ENCODE measurements around the gene TBC1D9B.

TBC1D9B gene

DNA sequence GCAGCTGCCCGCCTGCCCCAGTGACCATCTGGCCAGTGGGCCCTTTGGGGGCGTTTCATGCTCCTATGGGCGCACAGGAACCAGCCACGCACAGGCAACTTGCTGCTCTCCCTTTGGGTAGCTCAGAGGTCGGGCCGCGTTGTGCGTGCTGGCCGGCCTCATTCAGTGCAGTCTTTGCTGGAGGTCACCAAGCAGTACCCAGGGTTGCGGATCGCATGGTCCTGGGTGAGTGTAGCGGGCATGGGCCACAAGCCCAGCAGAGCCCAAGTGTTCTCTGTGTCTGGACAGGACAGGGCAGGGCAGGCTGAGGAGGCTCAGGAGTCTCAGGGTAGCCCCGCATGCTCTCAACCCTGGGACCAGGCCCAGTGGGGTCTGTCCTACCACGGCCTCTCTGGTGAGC is 39.2 kb downstream of the TBC1D9B start:
- no peak for DNase-seq

DNA sequence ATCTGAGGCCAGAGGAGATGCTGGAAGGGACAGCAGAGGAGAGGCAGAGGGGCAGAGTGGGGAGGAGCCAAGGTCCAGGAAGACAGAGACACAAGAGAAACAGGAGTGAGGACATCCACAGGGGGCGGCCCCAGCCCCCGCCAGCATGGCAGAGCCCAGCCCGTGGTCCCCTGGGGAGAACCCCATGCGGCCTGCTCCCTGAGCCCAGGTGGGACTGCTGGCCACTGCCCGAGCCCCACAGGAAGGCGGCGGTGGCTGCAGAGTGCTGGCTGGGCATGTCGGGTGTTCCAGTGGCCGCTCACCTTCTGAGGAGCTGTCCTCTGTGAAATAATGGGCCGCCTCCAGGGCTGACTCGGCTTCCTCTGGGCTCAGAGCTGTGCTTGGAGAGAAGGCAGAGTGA is 40.2 kb downstream of the TBC1D9B start:
- no peak for DNase-seq

DNA sequence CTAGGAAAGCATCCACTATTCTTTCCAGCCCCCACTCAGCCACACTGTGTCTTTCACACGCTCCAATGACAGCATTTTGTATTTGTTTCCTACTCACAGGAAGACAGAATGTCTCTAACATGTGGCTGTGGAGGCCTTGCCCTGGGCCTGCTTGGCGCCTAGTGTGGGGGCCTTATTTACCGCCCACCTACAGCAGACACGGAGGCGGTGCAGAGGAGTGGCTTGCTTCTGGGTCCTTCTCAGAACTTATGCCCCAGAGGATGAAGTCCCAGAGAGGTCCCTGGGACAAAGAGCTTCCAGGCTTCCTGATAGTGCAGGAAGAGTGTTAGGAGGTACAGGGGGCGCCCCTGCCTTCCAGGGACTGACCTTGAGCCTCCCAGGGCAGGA is 40.6 kb downstream of the TBC1D9B start:
- DNase-seq: no peak

DNA sequence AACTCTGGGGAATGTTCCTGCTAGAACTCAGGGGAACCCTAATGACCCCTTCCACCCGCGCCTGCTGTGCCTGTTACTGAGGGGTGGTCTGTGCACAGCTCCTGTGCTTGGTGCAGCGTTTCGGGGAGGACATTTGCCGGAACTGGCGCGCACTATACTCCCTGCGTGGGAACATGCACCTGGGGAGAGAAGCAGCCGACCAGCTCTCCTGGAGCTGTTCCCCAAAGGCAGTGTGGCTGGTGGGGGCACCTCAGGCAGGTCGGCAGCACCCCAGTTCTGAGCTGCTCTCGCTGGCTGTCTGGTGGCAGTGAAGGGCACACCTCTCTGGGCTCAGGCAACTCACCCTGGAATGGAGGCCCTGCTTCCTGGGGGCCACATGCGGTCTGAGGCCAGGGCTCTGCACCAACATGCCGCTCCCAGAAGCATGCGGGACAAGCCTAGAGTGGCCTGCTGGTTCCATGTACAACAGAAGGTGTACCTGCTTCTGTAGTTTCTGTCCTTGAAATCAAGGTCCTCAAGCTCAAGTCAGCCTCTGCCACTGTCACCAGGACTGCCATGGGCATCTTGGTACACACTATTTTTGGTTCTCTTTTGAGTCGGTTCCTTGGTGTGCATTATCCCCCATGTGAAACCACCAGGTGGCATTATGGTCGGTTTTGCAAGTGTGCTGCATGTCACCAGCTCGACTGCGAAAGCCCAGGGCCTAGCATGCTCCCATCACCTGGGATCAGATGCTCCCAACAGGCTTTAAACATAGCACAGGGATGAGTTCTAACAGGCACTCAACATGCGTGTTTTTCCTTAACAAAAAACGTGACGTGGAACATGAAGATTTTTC is 41.2 kb downstream of the TBC1D9B start:
- DNase-seq: no peak

DNA sequence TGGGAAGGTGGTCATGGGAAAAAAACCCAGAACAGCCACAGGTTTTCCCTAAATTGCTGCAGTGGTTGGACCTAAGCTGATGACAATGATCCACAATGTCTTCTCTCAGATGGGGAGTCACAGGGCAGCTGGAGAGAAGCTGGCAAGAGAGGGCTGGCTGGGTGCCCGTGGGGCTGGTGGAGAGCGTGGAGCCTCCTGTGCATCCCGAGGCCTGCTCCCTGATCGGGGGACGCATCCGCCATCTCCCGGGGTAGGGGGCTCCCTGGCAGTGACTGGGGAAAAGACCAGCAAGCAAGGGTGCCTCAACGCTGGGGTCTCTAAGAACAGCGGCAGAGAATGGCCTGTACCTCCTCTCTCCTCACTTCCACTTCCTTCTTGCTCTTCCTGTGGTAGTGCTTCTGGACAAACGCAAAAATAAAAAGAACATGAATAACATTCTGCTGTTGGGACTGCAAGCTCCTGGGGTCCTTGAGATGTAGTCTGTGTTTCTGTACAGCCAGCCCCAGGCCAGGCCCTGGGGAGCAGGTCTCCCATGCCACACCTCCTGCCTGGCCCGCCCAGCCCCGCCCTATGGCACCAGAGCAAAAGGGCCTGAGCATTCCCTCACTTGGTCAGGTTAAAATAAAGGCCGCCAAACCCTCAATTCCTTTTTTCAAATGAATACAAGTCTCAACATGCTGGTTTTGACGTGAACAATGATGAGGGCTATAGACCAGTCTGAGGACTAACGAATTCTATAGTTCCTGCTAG is 42.0 kb downstream of the TBC1D9B start:
- DNase-seq: no peak

DNA sequence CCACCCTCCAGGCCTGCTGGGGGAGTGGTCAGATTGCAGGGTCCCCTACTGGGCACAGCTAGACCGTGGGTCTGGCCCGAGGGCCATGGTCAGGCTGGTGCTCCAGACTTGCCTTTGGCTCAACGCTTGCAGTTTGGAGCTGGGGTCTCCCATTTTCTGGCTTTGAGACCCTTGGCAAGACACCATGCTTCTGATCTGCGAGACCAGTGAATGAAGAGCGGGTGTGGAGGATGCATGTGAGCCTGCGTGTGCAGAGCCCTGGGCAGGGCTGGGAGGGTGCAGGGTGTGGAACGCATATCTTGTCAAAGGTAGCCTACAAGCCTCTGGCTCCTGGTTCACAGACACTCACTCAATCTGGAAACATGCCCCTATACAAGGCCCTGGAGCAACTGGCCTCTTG is 43.0 kb downstream of the TBC1D9B start:
- no peak for DNase-seq

DNA sequence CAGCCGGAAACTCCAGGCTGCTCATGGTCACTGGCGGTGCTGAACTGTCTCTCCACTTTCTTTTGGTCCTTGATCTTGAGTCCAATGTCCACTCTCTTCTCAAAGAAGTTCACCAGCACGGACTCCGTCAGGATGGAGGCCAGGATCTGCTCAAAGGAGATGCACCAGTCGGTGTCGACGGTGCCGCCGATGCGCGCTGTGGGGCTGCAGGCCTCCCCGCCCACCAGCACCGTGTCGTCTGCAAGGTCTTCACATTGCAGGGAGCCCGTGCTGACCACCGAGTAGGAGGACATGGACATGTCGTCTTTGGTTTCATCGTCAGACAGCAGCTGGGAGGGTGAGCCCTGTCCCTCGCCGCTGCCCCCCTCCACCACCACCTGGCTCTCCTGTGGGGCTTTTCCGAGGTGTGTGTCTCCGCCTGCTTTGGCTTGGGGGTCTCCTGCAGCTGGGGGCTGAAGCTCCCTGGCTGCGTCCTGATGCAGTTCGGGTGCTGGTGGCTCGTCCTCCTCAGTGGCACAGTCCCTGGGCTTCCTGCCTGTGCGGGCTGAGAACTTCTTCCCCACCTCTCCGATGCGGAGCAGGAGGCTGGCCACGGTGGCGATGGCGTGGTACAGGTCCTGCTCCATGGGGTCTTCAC is 44.1 kb downstream of the TBC1D9B start:
- no peak for DNase-seq

DNA sequence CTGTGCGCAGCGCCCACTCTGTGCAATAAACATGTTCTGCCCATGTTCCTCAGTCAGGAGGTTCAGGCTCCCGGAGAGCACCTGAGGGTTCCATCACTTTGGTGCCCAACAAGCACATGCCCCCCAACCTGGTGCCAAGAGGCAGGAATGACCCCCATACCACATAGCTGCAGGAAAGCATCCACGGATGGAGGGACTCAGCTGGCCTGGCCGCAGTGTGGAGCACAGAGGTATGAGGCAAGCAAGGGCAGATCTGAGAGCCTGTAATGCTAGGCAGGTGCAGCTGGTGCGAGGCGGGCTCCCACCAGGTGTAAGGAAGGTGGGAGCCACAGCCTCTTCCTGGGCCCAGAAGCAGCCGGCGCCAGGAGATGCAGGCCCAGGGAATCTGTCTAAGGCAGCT is 44.8 kb downstream of the TBC1D9B start:
- no peak for DNase-seq

DNA sequence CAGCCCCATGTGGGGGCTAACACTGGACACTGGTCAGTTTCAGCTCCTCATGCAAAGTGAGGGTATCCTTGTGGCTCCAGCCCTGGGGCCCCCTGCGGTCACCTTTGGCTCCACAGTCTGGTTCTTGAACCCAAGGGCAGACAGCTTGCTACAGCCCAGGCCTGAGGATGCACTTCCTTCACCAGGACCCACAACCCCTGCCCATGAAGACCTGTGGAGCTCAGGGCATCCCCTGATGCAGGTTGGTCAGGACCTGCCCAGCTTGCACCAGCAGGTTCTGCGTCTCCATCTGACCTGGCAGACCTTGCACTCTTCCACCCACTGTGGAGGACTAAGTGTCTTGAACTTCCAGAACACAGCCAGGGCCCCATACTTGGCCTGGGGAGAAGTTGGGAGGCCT is 45.4 kb downstream of the TBC1D9B start:
- DNase-seq: no peak

DNA sequence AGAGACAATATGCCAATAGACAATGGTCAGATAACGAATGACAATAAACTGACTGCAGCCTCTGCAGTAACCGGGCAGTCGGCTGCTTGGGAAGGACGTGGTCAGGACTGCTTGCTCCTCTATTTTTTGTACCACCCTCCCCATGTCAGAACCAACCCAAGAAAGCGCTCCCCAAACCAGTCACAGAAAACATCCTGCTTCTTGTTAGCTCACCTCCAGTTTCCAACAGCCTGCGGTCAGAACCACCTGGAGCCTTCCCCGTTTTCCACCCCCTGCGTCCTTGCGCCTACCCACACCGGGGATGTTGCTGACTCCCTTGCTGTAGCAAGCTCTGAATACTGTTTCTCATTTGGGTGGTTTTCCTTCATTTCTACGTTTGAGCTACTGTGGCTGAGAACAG is 47.4 kb downstream of the TBC1D9B start:
- DNase-seq: no peak

DNA sequence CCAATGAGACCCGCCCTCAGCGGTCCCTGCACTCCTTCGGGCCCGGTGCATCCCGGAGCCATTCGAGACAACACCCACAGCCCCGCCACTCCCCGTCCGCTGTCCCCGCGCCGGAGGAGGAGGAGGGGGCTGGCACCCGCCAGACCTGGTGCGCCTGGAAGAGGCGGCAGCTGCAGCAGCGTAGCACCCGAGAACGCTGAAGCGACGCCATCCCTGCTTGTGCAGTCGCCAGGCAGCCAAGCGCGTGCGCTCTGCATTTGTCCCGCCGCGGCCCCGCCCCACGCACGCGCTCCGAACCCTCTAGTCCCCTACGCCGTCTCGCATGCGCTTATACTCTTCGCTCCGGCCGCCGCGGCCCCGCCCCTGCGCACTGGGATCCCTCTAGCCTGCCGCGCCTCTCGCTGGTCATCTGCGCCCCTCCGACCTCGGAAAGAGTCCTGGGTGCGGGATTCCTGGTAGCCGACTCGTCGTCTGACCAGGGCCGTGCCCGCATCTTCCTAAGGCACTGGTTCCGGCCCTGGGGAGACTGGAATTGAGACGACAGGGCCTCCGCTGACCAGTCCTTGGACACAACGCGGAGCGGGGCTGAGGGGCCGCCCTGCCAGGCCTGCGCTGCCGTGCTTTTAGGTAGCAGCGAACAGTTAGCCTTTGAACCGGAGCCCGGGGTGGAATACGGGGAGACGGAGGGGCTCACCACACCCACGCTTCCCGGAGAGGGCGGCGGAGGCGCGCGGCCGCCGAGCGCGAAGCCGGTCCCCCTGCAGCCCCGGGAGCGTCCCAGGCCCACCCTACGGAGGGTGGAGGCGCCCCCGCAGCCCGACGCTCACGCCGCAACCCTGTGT is 48.9 kb downstream of the TBC1D9B start, which contains the start of gene MRNIP:
TSS of gene MRNIP (minus strand) at position 232 of the 842 bp plus-strand sequence. CDS start at position 211, 21 bp downstream.
- DNase-seq: peak; percentile 88

DNA sequence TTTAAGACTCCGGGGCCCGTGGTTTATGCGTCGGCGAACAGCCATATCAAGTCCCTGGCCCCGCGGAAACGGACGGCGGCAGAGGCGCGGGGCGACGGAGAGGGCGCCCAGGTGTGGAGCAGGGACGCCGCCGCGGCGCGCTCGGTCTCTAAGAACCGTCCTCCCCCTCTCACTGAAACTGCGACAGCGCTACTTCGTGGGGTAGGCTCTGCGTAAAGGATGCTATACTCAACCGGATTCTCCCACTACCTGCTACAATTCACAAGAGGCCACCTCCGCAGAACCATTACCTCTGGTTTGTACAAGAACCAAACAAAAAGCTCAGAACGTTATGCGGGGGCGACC is 49.5 kb downstream of the TBC1D9B start:
- no peak for DNase-seq

DNA sequence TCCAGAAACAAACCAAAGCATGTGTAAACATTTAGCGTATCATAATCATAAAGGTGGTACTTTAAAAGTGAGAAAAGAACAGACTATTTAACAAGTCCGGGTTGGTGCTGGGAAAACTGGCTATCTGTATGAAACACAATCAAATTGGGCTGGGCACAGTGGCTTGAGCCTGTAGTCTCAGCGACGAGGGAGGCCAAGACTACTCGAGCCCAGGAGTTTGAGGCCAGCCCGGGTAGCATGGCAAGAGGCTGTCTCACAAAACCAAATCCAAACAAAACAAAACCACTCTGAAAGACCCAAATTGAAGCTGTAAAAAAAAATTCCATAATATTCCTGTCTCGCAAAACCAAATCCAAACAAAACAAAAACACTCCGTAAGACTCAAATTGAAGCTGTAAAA is 53.3 kb downstream of the TBC1D9B start:
- DNase-seq: no peak

DNA sequence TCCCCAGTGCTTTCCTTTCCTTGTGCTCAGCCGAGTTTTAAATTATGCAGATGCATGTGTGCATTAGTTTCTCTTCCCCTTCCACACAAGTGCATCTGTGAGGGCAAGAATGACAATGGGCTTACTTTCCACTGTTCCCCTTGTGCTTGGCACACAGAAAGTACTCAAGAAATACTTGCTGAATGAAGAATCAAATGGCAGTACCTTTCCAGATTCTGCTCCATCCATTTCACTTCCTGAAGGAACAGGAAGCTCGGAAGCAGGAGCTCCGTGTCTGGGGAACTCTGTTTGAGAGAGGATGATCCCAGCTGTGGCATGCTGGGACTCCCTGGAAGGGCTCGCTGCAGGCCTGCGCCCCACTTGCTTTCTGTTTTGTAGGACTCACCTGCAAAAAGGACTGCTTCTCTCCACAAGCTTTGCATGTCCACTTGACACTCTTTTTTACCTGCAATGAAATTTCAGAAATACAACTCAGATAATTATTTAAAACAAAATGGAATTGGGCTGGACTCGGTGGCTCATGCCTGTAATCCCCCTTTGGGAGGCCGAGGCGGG is 54.6 kb downstream of the TBC1D9B start:
- DNase-seq: no peak

DNA sequence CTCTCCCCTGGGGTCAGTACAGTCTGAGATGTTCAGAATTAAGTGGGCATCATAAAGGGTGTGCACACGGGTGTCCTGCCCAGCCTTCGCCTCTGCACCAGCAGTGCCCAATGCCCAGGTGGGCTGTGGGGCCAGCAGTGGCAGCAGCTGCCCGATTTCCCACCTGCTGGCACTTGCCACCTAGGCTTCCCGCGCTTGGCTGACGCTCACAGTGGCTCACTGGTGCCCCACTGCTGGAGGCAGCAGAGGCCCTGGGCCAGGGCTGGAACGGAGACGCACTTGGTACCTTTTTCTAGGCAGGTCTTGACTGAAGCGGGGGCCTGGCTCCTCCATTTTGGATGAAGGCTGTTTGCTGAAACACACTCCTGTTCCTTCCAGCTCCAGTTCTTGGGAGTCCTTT is 66.1 kb downstream of the TBC1D9B start:
- no peak for DNase-seq

DNA sequence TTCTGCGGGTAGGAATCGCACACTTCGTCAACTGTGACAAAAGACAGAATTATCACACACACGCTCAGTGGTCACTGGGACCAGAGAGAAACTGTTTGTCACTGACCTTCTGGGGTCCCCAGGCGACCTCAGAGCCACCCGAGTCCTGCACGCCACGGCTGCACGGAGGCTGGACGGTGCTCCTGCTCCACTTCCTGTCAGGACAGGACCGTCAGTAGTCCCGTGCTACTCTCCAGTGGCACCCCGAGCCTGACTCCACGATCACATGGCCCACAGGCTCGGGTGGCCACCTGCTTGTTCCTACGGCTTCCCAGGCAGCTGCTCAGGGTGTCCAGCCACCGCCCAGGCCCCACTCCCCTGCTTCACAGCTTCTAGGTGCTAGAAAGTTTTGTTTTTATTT is 66.9 kb downstream of the TBC1D9B start:
- no peak for DNase-seq

DNA sequence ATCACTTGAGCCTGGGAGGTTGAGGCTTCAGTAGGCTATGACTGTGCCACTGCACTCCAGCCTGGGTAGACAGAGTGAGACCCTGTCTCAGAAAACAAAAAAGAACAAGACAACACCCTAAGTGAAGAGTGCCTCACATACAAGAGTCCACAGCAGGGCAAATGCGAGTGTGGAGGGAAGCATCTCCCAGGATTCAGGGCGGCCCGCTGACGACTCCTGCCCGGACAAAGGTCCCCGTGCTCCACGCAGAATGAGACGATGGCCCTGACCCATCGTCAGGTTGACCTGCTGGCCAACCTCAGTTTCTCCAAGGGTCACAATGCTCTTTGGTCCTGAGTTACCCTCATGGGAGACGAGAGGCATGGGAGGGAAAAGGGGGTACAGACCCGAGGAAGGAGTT is 67.4 kb downstream of the TBC1D9B start:
- no peak for DNase-seq

DNA sequence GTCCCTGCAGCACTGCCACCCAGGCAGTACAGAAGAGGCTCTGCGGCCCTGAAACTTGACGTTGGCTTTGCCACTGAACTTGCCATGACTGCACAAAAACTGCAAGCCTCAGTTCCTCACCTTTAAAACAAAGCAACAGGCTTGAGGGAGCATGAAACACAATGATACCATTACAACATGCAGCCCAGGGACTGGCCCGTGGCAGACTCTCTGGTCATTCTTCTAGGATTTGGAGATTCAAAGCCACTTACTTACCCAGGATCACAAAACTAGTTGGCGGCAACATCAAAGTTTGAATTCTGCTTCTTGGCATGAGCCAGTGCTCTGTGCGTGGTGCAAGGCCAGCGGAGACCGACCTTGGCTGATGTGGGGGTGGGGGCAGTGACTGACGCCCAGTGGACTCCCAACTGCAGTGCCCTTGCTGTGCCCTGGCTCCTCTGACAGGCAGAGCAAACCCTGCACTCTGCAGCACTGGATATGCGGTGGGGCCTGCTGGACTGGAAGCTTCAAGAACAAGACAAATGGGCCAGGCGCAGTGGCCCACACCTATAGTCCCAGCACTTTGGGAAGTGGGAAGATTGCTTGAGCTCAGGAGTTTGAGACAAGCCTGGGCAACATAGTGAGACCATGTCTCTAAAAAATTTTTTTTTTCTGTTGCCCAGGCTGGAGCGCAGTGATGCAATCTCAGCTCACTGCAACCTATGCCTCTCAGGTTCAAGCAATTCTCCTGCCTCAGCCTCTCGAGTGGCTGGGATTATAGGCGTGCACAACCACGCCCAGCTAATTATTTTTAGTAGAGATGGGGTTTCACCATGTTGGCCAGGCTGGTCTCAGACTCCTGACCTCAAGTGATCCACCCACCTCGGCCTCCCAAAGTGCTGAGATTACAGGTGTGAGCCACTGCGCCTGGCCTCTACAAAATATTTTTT is 68.1 kb downstream of the TBC1D9B start:
- DNase-seq: no peak

DNA sequence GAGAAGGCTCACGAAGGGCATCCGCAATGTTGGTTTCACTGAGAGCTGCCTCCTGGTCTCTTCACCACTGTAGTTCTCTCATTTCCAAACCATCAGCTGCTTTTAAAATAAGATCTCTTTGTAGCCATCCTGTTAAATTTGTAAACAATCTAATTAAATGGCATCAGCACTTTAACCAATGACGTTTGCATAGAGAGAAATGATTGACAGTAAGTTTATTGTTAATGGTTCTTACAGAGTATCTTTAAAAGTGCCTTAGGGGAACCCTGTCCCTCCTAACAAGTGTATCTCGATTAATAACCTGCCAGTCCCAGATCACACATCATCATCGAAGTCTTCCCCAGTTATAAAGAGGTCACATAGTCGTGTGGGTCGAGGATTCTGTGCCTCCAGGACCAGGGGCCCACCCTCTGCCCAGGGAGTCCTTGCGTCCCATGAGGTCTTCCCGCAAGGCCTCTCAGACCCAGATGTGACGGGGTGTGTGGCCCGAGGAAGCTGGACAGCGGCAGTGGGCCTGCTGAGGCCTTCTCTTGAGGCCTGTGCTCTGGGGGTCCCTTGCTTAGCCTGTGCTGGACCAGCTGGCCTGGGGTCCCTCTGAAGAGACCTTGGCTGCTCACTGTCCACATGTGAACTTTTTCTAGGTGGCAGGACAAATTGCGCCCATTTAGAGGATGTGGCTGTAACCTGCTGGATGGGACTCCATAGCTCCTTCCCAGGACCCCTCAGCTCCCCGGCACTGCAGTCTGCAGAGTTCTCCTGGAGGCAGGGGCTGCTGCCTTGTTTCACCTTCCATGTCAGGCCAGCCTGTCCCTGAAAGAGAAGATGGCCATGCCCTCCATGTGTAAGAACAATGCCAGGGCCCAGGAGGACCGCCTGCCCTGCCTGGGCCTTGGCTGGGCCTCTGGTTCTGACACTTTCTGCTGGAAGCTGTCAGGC is 70.4 kb downstream of the TBC1D9B start:
- DNase-seq: no peak
